Measurements from ENCODE around the gene PLEKHM3.

- TF ChIP-seq CTCF (IDR thresholded peaks at IDR 0.05): no peak
- TF ChIP-seq EZH2phosphoT487 (IDR thresholded peaks at IDR 0.05): no peak
- TF ChIP-seq EZH2 (IDR thresholded peaks at IDR 0.05): no peak
Measured at GRCh38 chr2:207978177-207978948, 47.0 kb downstream of the PLEKHM3 start.
